H1 (cell line): ENCODE results near the gene FERMT2. TPM values are rescaled to one million over a fixed set of nuclear protein-coding genes. Genes with fewer than 3 reads are reported as not detected.
A peak's percentile ranks its signal among the peaks of the same experiment; 100 is the strongest.

Experiments used
- CTCF ChIA-PET: fragments of 300-600 bp; sonication (Branson Sonifier 250); formaldehyde crosslinking; loops from one replicate; lab custom pipeline; 2021; ENCODE audit not compliant: partially characterized antibody; lab: Charles Lee
- POLR2A ChIA-PET: fragments of 300-600 bp; sonication (Branson Sonifier 250); formaldehyde crosslinking; loops from one replicate; lab custom pipeline; 2021; ENCODE audit warnings: inconsistent platforms; ENCODE audit not compliant: partially characterized antibody; lab: Charles Lee
- DNase-seq, 2 experiments: peaks; one replicate each; pipeline versions ENCODE4 v3.0.0 to v3.0.0-alpha.2; 2010 to 2022; ENCODE audit warnings: low spot score in 2 of 2, low read depth in 1 of 2, mixed read lengths in 1 of 2
- FAIRE-seq: peaks from 2 replicates; lab custom pipeline; 2011; peaks lifted over from hg19 to GRCh38; lab: Jason Lieb, UNC
- H2AFZ ChIP-seq: 2 replicates; pipeline ENCODE4 v1.8.1; 2012; ENCODE audit warnings: low read length, inconsistent platforms
- H2AK5ac ChIP-seq: 2 replicates; pipeline ENCODE4 v1.6.1; 2013; ENCODE audit warnings: low read depth, low read length
- H2BK120ac ChIP-seq: replicated peaks from 2 replicates; pipeline ENCODE3; 2013; ENCODE audit warnings: low read depth, low read length, inconsistent platforms
- H2BK12ac ChIP-seq: 2 replicates; pipeline ENCODE4 v1.6.1; 2013; ENCODE audit warnings: low read depth, low read length
- H2BK15ac ChIP-seq: 2 replicates; pipeline ENCODE4 v1.6.1; 2013; ENCODE audit warnings: low read length
- H2BK20ac ChIP-seq: 2 replicates; pipeline ENCODE4 v1.6.1; 2013; ENCODE audit warnings: low read length
- H2BK5ac ChIP-seq: 2 replicates; pipeline ENCODE4 v1.6.1; 2013; ENCODE audit warnings: low read depth, low read length
- H3K14ac ChIP-seq: 2 replicates; pipeline ENCODE4 v1.6.1; 2013; ENCODE audit warnings: inconsistent platforms; ENCODE audit not compliant: insufficient read length
- H3K18ac ChIP-seq: 2 replicates; pipeline ENCODE4 v1.6.1; 2013; ENCODE audit warnings: low read length; ENCODE audit errors: extremely low read depth
- H3K23ac ChIP-seq: 2 replicates; pipeline ENCODE4 v1.6.1; 2013; ENCODE audit warnings: inconsistent platforms; ENCODE audit not compliant: insufficient read length
- H3K23me2 ChIP-seq: 2 replicates; pipeline ENCODE4 v1.6.1; 2013; ENCODE audit warnings: low read depth, low read length
- H3K27ac ChIP-seq: 2 replicates; pipeline ENCODE4 v1.6.1; 2011; ENCODE audit warnings: low read depth, low read length, inconsistent platforms
- H3K27me3 ChIP-seq, 4 experiments: replicated peaks in 1 of 4; 1 replicate in 1 of 4; 2 replicates in 3 of 4; pipeline versions ENCODE4 v1.6.1 to v1.8.1; 2011 to 2013; ENCODE audit warnings: low read length in 3 of 4, mild to moderate bottlenecking in 3 of 4, inconsistent platforms in 2 of 4, mixed read lengths in 2 of 4, moderate library complexity in 1 of 4; ENCODE audit not compliant: control insufficient read depth in 3 of 4, insufficient read depth in 3 of 4; ENCODE audit errors: extremely low read depth in 1 of 4
- H3K36me3 ChIP-seq, 4 experiments: 2 replicates each; pipeline versions ENCODE4 v1.6.1 to v1.8.1; 2011 to 2013; ENCODE audit warnings: mild to moderate bottlenecking in 4 of 4, low read length in 3 of 4, moderate library complexity in 2 of 4, control low read depth in 1 of 4, inconsistent platforms in 1 of 4; ENCODE audit not compliant: insufficient read depth in 4 of 4, control insufficient read depth in 2 of 4
- H3K4ac ChIP-seq: replicated peaks from 2 replicates; pipeline ENCODE3; 2013; ENCODE audit warnings: low read length, low read depth, mixed read lengths, inconsistent platforms; ENCODE audit not compliant: insufficient read length
- H3K4me1 ChIP-seq, 4 experiments: replicated peaks in 1 of 4; 1 replicate in 1 of 4; 2 replicates in 3 of 4; pipeline versions ENCODE4 v1.6.1 to v1.8.1; 2011 to 2013; ENCODE audit warnings: low read length in 3 of 4, inconsistent platforms in 2 of 4, mixed read lengths in 1 of 4; ENCODE audit not compliant: insufficient read depth in 4 of 4, control insufficient read depth in 3 of 4
- H3K4me2 ChIP-seq, 2 experiments: 2 replicates each; pipeline versions ENCODE4 v1.6.1 to v1.8.1; 2011 to 2013; ENCODE audit warnings: low read depth in 2 of 2, low read length in 2 of 2, control low read depth in 1 of 2, inconsistent platforms in 1 of 2, mild to moderate bottlenecking in 1 of 2; ENCODE audit not compliant: insufficient read depth in 1 of 2
- H3K4me3 ChIP-seq, 4 experiments: fragments of 200-600, 300-600 bp in 1 of 4; sonication (generic), shearing (Covaris generic), sonication (Bioruptor Twin) in 1 of 4; 2 replicates each; pipeline versions ENCODE4 v1.5.1 to v1.8.1; 2011 to 2016; ENCODE audit warnings: low read length in 4 of 4, low read depth in 3 of 4, control low read depth in 2 of 4, inconsistent platforms in 2 of 4, mild to moderate bottlenecking in 2 of 4, mixed read lengths in 1 of 4, moderate library complexity in 1 of 4; ENCODE audit not compliant: insufficient read depth in 2 of 4; ENCODE audit errors: extremely low read depth in 1 of 4
- H3K56ac ChIP-seq: replicated peaks from 2 replicates; pipeline ENCODE3; 2013; ENCODE audit warnings: low read depth, mild to moderate bottlenecking, mixed read lengths, low read length, inconsistent platforms; ENCODE audit not compliant: insufficient read length
- H3K79me1 ChIP-seq: 2 replicates; pipeline ENCODE4 v1.6.1; 2013; ENCODE audit warnings: low read depth, low read length, control low read depth
- H3K79me2 ChIP-seq, 2 experiments: 2 replicates each; pipeline versions ENCODE4 v1.6.1 to v1.8.1; 2012 to 2013; ENCODE audit warnings: low read length in 2 of 2, mild to moderate bottlenecking in 2 of 2, inconsistent platforms in 1 of 2; ENCODE audit not compliant: insufficient read depth in 2 of 2, control insufficient read depth in 1 of 2
- H3K9ac ChIP-seq, 4 experiments: replicated peaks in 1 of 4; 1 replicate in 1 of 4; 2 replicates in 3 of 4; pipeline versions ENCODE4 v1.6.1 to v1.8.1; 2011 to 2013; ENCODE audit warnings: low read depth in 3 of 4, low read length in 3 of 4, control low read depth in 2 of 4, mild to moderate bottlenecking in 2 of 4, moderate library complexity in 2 of 4, inconsistent platforms in 1 of 4; ENCODE audit errors: extremely low read depth in 1 of 4
- H3K9me3 ChIP-seq, 2 experiments: 2 replicates each; pipeline versions ENCODE4 v1.6.1 to v1.8.1; 2012 to 2013; ENCODE audit warnings: mild to moderate bottlenecking in 2 of 2, moderate library complexity in 2 of 2, control low read depth in 1 of 2, inconsistent platforms in 1 of 2, low read depth in 1 of 2, low read length in 1 of 2, mixed read lengths in 1 of 2; ENCODE audit not compliant: insufficient read depth in 2 of 2
- H4K20me1 ChIP-seq, 2 experiments: replicated peaks in 1 of 2; 2 replicates each; pipeline versions ENCODE3 to v1.8.1; 2011 to 2013; ENCODE audit warnings: inconsistent platforms in 2 of 2, low read length in 2 of 2, mild to moderate bottlenecking in 1 of 2; ENCODE audit not compliant: insufficient read depth in 2 of 2, control insufficient read depth in 1 of 2
- H4K5ac ChIP-seq: 2 replicates; pipeline ENCODE4 v1.6.1; 2013; ENCODE audit warnings: low read length, low read depth, mixed read lengths, inconsistent platforms; ENCODE audit not compliant: insufficient read length
- H4K8ac ChIP-seq: 2 replicates; pipeline ENCODE4 v1.8.0; 2013; ENCODE audit warnings: mild to moderate bottlenecking, moderate library complexity, low read length, inconsistent platforms; ENCODE audit not compliant: insufficient read depth; ENCODE audit errors: extremely low read depth
- H4K91ac ChIP-seq: replicated peaks from 2 replicates; pipeline ENCODE3; 2013; ENCODE audit warnings: low read length, mixed read lengths, inconsistent platforms; ENCODE audit not compliant: insufficient read length
- BACH1 ChIP-seq: IDR thresholded peaks from 2 replicates; pipeline ENCODE4 v1.6.1; 2012; ENCODE audit warnings: low read length, improper control_type of control experiment
- WGBS, 2 experiments: shearing (Covaris generic) in 1 of 2; methylation state at CpG; one replicate each; pipeline versions ENCODE4 v1.1.6 to v1.1.7; 2013 to 2015; ENCODE audit warnings: low lambda C conversion rate in 2 of 2, mixed read lengths in 2 of 2, inconsistent platforms in 1 of 2, low coverage in 1 of 2, missing lambda C conversion rate in 1 of 2; ENCODE audit not compliant: insufficient replicate concordance in 2 of 2, insufficient coverage in 1 of 2, insufficient read length in 1 of 2; ENCODE audit errors: extremely low coverage in 1 of 2, missing lambda C conversion rate in 1 of 2; 5-methylcytosine and 5-hydroxymethylcytosine counted together
- polyA plus RNA-seq, 7 experiments: library from polyadenylated mRNA; depleted of rRNA in 3 of 7; stranded (reverse) in 5 of 7; unstranded in 2 of 7; fragments of >200 nt in 5 of 7; fragments of 200-250 nt in 2 of 7; gene quantifications; 1 replicate in 5 of 7; 2 replicates in 1 of 7; 4 replicates in 1 of 7; pipeline versions ENCODE4 v1.2.1 to v1.2.3, GENCODE V29; 2011 to 2013; ENCODE audit warnings: missing spikeins in 2 of 7, mixed read lengths in 2 of 7
- total RNA-seq: library from RNA; stranded (reverse); fragmentation: NEBNext Ultra II Directional; extraction: Animal tissue kit (Norgen Biotek cat#: 25700); gene quantifications from 2 replicates; pipeline ENCODE4 v1.2.1, GENCODE V29; 2021

Gene FERMT2
- total and polyA plus RNA-seq, 2 of the 8 experiments (the other 6 are each of a cell fraction or from before 2014, with no cell fraction given), result 53.3 to 142 TPM

- Histone ChIP-seq H3K18ac (no peak overlapping the region), H3K9ac (no peak overlapping the region), H2BK120ac (no peak overlapping the region), H3K36me3 (no peaks in the 10 kb centered on the region), H3K23ac (no peak overlapping the region), H3K4me2 (0 out of 4 replicates have a peak overlapping the region, but pooled peaks of 1 of the 2 experiments have one; percentile 15), H2BK15ac (no peak overlapping the region), H3K79me2 (no peaks in the 10 kb centered on the region), H2BK20ac (no peak overlapping the region), H2BK5ac (no peak overlapping the region)
- POLR2A ChIA-PET, result no interaction called here
- WGBS, 2 experiments, result 93% methylated on average over 9 of the region's 9 CpGs; no CpG with 5 or more reads in 1 of the 2 experiments
- TF ChIP-seq BACH1, result no peak
- TF ChIP-seq, all 59 proteins: peak for 0
- H3K9me3 ChIP-seq, result no peaks in the 10 kb centered on the region; a peak in 1 of 4 replicates
- no peak overlapping the region for H4K5ac ChIP-seq
- no peak overlapping the region for H4K8ac ChIP-seq
- no peak overlapping the region for H2AK5ac ChIP-seq
- no peak overlapping the region for H3K27ac ChIP-seq
- no peak overlapping the region for H4K91ac ChIP-seq
- CTCF ChIA-PET, result interaction anchor here (1.3 kb wide), 2 partner anchors 10 to 19 kb away, joined by 3 read pairs; no protein-coding TSS in a partner anchor
- H3K56ac ChIP-seq, result no peak overlapping the region
- no peaks in the 10 kb centered on the region for H3K23me2 ChIP-seq
- no peak for FAIRE-seq
- no peak overlapping the region for H2BK12ac ChIP-seq
- no peaks in the 10 kb centered on the region for H3K27me3 ChIP-seq
- no peak overlapping the region for H3K4ac ChIP-seq
- no peaks in the 10 kb centered on the region for H3K79me1 ChIP-seq
- peaks cover 2 to 13% (median 5%) of the 10 kb centered on the region in 4 experiments; a peak in 6 of 7 replicates for H3K4me1 ChIP-seq
- DNase-seq, result no peak
- H2AFZ ChIP-seq, result no peak overlapping the region
- H3K14ac ChIP-seq, result no peak overlapping the region
- no peak overlapping the region for H3K4me3 ChIP-seq
- no peaks in the 10 kb centered on the region for H4K20me1 ChIP-seq
Observed at GRCh38 chr14:52836063-52836462, 114.8 kb downstream of the FERMT2 start.
